Stimulated activated CD4-positive, alpha-beta T cell treated with anti-CD3 and anti-CD28 coated beads, Interleukin-4, amount 100 ng/mL, for 24 hours (primary cell): Measurements from ENCODE around the gene IGSF1.

ENCODE experiments used
- DNase-seq: peaks from one replicate; pipeline ENCODE4 v3.0.0-alpha.2; 2020

The IGSF1 gene, protein sequence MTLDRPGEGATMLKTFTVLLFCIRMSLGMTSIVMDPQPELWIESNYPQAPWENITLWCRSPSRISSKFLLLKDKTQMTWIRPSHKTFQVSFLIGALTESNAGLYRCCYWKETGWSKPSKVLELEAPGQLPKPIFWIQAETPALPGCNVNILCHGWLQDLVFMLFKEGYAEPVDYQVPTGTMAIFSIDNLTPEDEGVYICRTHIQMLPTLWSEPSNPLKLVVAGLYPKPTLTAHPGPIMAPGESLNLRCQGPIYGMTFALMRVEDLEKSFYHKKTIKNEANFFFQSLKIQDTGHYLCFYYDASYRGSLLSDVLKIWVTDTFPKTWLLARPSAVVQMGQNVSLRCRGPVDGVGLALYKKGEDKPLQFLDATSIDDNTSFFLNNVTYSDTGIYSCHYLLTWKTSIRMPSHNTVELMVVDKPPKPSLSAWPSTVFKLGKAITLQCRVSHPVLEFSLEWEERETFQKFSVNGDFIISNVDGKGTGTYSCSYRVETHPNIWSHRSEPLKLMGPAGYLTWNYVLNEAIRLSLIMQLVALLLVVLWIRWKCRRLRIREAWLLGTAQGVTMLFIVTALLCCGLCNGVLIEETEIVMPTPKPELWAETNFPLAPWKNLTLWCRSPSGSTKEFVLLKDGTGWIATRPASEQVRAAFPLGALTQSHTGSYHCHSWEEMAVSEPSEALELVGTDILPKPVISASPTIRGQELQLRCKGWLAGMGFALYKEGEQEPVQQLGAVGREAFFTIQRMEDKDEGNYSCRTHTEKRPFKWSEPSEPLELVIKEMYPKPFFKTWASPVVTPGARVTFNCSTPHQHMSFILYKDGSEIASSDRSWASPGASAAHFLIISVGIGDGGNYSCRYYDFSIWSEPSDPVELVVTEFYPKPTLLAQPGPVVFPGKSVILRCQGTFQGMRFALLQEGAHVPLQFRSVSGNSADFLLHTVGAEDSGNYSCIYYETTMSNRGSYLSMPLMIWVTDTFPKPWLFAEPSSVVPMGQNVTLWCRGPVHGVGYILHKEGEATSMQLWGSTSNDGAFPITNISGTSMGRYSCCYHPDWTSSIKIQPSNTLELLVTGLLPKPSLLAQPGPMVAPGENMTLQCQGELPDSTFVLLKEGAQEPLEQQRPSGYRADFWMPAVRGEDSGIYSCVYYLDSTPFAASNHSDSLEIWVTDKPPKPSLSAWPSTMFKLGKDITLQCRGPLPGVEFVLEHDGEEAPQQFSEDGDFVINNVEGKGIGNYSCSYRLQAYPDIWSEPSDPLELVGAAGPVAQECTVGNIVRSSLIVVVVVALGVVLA (N-terminal part only)

DNA sequence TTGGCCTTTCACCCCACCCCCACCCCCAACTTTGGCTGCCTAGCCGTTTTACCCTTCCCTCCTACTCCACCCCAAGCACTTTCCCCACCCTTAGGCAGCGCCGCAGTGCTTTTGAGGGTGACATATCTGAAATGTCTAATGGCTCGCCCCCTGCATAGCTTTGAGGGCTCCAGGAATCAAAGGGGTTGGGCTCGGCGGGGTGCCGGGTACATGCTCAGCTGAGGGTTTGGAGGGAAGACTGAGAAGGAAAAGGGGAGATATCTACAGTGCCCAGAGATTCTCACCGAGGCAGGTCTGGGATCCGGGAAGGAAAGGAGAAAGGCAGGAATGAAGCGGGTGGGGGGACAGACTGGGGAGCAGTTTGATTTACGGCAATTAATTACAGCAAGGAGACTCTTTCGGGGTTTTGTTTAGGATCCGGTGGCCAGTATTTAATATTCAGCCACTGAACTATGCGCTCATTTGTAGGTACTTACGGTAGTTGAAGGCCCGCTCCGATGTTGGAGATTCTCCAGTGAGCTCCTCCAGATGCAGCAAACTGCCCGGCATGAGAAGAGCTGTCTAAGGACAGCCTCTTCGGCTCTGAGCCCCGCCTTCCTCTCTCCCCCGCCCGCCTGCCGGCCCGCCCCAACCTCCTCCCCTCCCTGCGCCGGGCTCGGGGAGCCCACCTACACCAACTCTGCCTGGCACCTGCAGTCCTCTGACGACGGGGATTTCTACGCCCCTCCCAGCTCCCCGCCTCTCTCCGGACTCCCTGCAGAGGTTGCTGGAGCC, at the start of gene IGSF1:
Gene IGSF1, minus strand, starts transcription at position 569 of the 774 bp plus-strand sequence. CDS start 2,632 bp downstream, outside the sequence.
- DNase-seq = no peak

DNA sequence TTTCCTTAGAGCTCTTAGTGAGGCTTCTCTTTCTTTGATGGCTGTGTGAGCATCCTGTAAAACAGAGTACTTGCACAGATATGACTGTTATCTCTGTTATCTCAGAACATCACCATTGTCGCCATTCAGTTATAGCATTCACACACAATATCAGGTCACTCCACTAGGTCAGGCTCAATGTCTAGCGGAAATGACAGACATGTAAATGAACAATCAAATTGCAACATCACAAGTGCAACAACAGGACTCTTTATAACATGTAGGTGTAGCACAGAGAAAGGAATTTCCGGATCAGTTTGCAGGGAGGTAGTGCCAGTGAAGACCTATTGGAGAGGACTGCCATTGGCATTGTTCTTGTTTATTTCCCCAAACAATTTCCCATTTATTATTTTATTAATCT, 43.2 kb upstream of the IGSF1 start:
- no peak for DNase-seq

DNA sequence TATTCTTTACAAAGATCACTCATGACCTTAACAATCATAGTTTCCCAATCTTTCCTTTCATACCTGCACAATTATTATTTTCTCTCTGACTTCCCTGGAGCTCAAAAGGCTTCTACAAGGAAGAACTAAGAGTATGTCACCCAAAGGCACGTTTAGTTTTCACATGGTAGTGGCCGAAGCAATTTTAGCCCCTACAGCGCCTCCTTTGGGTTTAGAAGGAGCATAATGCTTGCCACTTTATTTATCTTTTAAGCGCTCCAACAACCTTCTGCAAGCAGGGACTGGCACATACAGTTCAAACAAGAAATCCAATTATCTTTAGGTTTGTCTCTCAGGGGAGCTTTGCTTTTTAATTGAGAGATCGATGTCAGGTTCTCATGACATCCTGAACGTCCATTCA, 42.0 kb upstream of the IGSF1 start:
- no peak for DNase-seq

DNA sequence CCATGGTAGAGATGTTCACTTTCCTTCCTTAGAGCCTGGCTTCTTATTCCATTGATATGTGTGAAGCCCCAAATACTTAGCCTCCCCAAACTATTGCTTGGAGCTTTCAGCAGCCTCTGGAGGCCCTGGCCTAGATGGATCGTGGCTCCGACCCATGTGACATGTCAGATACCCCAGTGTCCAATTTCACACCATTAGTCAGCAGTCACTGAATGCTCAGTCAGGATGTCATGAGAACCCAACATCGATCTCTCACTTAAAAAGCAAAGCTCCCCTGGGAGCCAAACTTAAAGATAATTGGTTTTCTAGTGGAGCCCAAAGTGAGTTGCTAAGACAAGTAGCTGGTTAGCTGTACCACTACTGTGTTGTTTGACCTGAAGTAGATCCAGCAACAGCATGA, 41.6 kb upstream of the IGSF1 start:
- no peak for DNase-seq

DNA sequence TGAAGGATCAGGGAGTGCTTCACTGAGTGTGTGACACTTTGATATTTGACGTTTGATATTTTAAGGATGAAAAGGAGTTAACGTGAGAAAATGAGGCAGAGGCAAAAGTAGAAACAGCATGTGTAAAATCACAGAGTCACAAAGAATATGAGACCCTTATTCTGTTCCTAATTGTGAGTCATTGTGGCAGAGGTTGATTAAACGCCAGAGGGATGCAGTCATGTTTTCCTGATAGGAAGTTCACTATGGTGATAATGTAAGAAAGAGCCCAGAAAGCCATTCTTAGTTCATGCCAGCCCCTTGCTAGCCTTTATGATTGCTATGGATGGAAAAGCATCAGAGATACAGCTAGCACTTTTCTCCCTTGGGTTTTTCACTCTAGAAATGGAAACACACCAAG, 33.5 kb upstream of the IGSF1 start:
- no peak for DNase-seq

DNA sequence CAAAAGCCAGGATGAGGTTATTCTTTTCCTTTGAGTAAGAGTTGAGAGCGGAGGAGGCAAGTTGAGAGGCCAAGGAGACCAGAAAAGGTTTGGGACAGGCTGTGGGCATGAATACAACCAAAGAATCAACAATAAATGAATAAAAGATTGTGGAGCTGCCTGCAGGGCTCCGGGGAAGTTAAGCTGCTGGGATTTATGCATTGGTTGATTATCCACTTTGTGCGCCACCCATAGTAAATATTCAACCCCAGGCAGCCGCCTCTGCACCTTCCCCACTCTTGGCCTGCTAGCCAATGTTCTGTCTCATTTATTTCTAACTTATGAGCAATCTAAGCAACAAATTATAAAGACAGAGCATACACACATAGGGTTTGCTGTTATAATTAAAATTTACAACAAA, 28.2 kb upstream of the IGSF1 start:
- no peak for DNase-seq

DNA sequence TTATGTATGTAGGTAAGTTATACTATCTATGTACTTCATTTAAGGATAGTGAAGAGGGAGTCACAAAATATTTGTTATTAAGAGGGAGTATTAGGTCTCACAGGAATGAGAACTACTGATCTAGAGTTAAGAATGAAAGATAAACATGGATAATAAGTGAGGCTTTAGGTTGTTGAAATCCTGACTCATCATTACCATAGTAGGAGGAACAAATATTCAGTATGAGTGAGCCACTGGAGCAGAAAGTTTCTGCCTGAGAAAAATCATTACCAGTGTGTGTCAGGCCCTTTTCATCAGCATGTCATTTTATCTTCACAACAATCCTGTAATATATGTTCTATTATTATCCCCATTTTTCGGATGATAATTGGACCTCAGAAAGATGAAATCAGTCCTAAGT, 27.2 kb upstream of the IGSF1 start:
- no peak for DNase-seq

DNA sequence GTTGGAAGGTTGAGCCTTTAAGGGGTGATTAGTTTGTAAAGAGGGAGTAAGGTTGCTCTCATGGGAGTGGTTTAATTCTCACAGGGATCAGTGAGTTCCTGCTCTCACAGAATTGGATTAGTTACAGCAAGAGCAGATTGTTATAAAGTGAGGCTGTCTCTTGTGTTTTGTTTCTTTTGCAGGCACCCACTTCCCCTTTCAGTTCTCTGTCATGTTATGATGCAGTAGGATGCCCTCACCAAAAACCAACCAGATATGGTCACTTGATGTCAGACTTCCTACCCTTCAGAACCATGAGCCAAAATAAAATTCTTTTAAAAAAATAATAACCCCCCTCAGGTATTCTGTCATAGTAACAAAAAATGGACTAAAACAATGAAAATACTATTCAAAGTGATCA, 19.9 kb upstream of the IGSF1 start:
- DNase-seq = no peak

DNA sequence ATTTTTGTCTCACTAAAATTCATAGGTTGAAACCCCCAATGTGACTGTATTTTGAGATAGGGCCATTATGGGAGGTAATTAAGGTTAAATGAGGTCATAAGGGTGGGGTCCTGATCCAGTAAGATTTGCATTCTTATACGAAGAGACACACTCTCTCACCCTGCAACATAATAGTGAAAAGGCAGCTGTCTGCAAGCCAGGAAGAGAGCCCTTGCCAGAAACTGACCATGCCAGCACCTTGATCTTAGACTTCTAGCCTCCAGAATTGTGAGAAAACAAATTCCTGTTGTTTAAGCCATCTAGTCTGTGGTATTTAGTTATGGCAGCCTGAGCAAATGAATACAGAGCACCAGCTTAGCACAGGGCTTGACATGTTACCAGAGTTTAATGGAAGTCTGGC, 17.5 kb upstream of the IGSF1 start:
- no peak for DNase-seq

DNA sequence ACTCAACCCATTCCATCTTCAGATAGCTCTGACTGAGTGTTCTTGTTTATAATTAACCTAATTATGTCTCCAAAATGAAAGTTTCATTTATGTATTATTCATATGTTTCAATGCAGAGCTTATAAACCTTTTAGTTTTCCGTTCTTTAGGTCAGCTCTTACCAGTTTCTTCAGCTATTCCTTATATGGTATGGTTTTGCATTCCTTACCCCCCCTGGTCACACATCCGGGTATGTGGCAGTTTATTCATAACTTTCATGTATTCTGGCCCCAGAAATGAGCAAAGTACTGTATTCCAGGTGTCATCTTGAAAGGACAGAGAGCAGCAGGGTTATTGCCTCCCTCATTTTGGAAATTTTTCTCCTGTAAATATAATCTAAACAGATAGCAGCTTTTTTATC, 16.8 kb upstream of the IGSF1 start:
- DNase-seq = no peak

DNA sequence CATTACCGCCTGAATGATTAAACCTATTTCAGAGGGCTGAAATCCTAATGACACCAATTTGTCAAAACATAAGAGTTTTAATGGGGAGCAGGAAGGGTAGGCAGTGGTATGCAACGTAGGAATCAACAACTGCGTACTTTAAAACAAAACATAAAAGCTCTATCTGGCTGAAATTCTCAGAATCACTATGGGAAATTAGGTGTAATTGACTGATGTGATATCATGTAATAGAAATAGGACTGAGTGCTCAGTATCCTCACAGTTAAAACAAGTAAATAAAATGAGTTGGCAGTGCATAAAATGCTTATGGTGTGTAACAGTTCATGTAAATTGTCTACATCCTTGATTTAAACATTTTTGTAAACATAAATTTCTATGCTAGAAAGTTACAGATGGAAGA, 13.6 kb upstream of the IGSF1 start:
- DNase-seq = no peak

DNA sequence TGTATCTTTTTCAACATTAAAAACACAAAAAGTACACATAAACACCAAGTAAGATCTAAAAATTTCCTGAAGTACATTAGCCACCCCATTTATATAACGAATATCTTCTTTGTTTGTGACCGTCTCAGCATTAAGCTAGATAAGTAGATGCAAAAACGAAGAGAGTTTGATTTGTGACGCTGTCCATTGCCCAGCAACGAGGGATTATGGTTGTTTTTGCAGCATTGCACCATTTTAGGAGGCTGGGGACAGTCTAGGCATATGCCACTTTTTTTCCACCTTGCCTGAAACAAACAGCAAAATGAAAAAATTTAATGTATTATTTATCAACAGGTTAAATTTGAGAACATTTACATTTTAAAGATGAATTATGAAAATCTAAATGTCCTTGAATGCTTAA, 12.0 kb upstream of the IGSF1 start:
- DNase-seq = no peak

DNA sequence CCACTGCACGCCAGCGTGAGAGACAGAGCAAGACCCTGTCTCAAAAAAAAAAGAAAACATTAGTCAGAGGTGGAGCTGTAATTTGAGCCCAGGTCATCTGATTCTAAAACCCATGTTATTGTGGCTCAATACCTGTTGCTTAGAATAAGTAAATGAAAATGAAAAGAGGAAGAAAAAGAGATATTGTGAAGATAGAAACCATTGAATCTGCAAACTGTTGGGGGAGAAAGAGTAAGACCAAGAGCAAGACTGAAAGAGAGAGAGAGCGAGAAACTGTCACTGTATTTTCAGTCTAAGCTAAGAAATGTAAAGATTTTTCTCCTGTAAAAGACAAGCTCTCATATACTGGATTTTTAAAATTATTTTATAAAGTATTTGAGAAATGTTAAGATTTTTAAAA, 9.7 kb upstream of the IGSF1 start:
- DNase-seq = no peak

DNA sequence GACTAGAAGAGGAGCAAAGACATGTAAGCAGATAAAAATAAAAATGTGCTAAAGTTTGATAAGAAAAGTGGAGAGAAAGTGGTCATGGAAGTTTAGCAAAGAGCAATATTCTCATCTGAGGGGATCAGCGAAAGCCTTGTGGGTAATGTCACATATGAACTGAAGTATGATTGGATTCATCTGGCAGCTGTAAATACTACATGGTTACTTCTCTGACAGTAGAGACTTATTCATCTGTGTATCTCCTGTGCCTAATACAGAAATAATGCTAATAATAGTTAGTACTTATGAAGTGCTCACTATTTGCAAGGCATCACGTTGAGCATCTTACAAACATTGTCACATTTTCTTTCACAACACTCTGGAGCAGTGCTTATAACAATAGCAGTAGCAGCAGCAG, 8.9 kb upstream of the IGSF1 start:
- no peak for DNase-seq

DNA sequence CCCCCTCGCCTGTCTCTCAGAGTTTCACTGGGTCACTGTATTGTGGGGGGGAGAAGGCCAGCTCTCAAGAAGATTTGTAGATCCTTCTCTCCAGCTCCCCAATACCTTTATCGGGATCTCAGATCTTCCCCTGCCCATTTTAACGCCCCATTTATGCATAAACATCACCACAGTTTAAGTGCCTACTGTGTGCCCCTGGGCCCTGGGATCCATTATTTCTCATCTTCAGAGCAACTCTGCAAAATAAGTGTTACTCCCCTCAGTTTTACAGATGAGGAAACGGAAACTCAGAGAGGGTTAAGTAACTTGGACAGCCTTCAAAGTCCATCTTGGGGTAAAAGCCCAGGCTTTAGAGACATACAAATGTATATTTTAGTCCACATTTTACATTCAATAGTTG, 421 bp upstream of the IGSF1 start:
- DNase-seq = no peak

DNA sequence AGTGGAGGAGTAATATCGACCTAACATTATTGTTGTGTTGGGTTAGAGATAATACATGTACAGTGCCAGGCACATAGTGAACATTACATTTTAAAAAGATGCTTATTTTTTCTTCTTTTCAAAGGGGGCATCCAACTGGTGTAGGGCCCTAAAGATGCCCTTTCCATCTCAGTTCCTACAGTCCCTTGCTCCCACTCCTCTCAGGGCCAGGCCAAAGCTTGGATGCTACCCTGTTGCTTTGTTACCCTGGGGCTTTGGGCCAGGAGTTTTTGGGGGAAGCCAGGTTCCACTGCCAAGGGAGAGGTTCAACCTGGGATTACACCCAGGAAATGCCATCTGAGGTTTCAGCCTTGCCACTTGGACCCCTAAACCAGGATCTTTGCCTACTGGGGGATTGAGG, 918 bp downstream of the IGSF1 start:
- no peak for DNase-seq

DNA sequence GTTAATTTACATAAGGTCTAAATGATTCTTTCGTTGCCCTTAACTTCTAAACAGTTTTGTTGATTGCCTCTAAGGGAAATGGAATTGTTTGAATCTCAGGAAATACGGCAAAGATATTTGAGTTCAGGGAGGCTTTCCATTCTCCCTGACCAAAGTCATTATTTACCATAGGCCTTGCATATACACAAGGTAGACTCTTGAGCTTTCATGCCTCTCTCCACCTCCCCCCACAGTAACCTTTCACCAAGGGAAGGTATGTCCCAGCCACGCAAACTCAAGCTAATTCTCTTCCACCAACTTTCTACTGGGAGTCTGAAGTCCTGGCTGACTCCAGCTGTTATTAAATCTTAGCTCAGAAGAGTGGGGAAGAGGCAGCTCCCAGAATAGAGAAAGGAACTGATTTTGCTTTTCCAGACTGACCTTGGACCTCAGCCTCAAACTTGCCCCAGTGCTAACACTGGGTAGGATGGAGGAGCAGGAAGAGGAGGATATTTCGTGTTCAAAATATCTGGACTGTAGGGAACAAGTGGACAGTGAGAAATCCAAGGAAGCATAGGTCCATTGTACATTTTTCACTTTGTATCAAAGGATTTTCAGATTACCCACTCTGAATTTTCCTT, 1.4 kb downstream of the IGSF1 start:
- DNase-seq = no peak

DNA sequence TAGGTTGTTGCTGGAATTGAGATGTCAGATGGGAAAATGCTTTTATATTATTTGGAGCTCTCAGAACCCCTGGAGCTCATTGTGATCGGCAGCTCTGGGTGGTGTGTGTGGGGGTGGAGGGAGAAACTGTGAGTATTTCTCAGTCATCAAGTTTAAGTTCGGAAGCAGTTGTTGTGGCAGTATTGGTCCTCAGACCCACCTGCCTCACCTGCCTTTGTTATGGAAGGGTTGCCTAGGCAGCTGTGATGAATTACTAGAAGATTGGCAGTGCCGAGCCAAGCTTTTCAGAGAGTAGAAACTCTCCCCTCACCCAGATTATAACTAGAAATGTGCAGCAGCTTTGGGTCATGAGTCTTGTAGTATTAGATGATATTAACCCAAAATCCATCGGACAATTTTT, 9.5 kb downstream of the IGSF1 start:
- DNase-seq = no peak

DNA sequence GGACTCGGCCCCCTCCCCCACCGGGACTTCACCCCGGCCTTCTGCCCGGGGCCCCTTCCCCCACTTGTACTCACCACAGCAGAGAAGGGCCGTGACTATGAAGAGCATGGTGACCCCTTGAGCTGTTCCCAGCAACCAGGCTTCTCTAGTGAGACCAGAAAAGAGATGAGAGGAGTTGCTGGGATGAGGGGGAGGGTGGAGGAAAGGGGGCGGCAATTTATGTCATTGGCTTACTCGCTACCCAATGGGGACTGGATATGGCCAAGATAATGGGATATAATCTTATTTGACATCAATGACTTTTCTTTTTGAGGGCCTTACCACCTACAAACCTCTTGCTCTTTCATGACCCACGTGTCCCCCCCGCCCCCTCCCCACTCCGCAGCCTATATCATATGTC, 9.9 kb downstream of the IGSF1 start:
- DNase-seq = no peak

DNA sequence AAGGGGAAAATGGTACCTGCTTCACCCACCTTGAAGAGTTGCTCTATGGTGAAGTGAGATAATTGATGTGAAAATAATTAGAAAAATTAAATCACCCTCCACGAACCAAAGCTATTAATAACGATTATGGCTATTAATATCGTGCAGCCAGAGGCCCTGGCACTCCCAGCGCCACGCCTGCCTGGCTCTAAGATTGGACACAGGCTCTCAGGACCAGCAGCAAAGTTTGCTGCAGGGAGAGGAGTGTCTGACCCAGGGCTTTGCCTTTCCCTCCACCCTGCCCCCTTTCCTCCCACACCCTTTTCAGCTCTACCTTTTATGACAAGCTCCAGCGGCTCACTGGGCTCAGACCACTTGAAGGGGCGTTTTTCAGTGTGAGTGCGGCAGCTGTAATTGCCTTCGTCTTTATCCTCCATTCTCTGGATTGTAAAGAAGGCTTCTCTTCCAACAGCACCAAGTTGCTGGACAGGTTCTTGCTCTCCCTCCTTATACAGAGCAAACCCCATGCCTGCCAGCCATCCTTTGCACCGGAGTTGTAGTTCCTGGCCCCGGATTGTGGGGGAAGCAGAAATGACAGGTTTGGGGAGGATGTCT, 11.5 kb downstream of the IGSF1 start:
- DNase-seq = no peak

DNA sequence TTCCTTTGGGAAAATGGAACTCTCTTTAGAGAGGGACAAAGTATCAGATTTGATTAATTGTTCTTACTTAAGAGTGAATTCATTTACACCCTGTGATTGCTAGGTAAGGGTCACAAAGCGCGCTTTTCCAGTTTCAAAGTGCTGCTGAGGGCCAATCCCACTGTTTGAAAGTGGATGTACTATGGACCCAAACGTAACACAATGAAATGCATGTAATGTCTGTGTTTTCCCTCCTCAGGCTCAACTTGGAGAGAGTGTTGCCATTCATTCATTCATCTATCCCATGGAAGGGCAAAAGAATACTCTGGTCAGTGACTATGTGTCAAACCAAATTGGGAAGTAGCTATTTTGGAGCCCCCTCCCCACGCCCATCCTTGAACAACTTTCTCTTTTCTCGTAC, 16.1 kb downstream of the IGSF1 start:
- no peak for DNase-seq

DNA sequence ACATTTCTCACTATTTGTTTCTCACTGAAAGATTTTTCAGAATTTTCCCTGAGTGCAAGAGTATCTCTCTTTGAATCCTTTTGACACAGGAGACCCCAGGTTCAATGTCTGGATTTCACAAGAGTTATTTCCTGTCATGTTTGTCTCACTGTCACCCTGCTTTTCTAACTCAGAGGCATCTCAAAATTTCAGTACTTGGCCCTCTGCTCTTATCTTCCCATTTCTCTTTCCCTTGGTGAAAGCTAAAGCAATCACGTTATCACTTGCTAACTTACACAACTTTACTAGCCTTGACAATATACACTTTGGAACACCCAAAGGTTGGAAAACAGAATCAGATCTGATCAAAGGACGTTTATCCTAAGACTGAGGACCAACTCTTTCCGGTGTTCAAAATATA, 17.3 kb downstream of the IGSF1 start:
- DNase-seq = no peak
